HG02938 (cell line): Measurements from ENCODE around the gene FNDC1.

Experiments
- ATAC-seq: cut with Tn5 transposase; IDR thresholded peaks from one replicate; pipeline ENCODE4 v1.9.1; 2021; ENCODE audit warnings: mild to moderate bottlenecking, moderate library complexity; ENCODE audit not compliant: unreplicated experiment

FNDC1 gene

GRCh38 chr6:159156089-159156488, 13.1 kb upstream of the FNDC1 start:
- no peak for ATAC-seq

- ATAC-seq, result no peak
These were observed 11.8 kb upstream of the FNDC1 start for GRCh38 chr6:159157431-159157830.

GRCh38 chr6:159161839-159162238, 7.4 kb upstream of the FNDC1 start:
- ATAC-seq, result no peak

- no peak for ATAC-seq
These were observed 5.3 kb upstream of the FNDC1 start for GRCh38 chr6:159163901-159164370.

DNA sequence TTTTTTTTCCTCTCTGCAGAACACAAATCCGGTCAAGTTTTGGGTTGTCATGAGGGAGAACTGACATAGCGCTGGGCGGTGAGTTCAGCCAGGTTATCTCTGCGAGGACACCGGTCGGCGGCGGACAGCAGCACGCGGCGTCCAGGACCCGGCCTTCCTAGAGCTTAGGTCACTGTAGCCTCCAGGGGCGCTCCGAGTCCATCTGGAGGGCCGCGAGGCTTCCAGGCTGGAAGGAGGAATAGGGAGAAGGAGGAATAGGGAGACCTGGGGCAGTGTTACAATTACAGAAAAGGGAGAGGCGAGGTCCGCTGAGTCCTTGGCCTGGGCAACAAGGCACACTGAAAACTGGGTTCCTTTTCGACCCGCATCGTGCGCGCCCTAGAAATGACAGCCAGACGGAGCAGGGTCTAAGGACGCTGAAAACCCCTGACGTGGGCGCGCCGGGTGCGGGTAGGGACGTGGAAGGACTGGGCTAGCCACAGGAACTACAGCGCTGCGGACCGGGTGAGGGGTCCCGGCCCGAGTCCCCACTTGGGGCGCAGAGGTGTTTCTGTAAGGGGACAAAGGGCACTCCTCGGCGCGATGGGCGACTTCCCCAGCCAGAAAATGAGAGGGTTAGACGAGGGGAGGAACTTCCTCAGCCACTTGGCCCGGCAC, 536 bp upstream of the FNDC1 start:
- no peak for ATAC-seq

- no peak for ATAC-seq
These were observed 545 bp downstream of the FNDC1 start for GRCh38 chr6:159169557-159170332.

DNA sequence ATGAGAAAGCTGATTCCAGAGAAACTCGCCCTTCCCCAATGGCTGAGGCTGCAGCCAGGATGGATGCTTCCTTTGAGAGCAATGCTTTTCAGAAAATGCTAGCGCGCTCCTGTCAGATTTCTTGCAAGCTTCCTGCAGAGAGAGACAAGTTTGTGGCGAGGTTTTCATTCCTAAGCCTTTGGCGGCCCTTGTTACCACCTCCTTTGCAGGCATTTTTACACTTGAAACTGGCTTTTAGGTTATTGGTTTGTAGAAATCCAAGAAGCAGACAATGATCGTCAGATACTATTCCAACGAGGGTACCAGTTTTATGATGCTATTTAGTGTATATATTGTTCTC, 1.1 kb downstream of the FNDC1 start:
- ATAC-seq, result no peak

DNA sequence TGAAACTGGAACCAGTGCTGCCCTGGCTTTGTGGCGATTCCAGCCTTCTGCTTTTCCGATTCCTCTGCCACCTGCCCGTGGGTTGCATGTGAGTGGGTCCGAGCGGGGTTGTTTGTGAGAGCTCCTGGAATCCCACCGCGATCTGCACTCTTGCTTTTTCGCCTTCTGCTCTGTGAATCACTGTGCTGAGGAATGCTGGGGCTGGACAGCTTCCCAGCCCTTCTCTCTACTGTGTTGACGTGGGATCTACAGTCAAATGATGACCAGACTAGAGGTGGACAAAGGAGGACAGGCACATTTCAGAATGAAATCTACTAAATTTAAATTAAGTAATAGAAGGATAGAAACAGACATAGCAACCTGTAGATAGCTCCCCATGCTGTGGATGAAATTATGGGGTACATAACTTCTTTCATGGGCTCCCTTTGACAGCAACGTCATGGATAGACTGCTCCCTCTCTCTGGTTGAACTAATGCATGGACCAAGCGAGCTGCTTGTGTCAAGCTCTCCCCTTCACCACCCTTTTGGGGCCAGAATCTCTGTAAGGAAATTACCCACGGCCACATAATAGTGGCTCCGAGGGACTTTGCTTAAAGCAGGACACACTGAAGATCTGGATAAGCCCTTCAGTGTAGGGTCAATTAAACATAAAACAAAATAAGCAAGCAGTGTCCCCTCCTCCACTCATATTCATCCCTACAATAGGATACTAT, 2.0 kb downstream of the FNDC1 start:
- ATAC-seq, result no peak

GRCh38 chr6:159172091-159172491, 2.9 kb downstream of the FNDC1 start:
- no peak for ATAC-seq

DNA sequence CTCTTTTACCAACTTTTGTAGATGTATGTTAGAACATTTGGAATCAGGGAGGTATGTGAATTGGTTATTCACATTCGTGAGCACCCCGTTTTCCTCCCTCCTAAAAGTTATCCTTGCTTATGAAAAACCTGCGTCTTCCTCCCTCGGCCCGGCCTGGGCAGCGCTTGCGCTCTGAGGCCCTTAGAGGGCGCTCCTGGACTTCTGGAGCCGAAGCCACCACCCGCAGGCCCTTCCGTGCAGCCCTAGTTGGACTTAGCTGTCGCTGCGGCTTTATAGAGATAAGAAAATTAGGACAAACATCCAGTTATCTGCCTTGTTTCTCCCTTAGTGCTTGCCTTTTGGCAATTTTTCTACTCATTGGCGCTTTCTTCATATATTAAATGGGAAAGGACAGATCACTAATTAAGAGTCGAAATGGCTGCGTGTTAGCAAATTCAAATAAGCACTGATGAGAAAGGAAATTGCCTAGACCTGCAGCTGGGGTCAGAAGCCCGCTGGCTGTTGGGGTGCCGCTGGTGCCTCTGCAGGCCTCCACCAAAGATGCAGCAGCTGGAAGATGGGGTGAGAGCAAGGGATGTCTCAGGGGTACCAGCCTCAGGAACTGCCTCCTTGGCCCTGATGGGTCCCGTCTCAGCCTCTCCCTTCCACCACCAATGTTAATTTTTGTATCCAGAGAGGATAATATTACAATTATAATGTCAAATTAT, 5.2 kb downstream of the FNDC1 start:
- ATAC-seq, result peak; percentile 75

- no peak for ATAC-seq
These were observed 7.7 kb downstream of the FNDC1 start for GRCh38 chr6:159176913-159177312.

DNA sequence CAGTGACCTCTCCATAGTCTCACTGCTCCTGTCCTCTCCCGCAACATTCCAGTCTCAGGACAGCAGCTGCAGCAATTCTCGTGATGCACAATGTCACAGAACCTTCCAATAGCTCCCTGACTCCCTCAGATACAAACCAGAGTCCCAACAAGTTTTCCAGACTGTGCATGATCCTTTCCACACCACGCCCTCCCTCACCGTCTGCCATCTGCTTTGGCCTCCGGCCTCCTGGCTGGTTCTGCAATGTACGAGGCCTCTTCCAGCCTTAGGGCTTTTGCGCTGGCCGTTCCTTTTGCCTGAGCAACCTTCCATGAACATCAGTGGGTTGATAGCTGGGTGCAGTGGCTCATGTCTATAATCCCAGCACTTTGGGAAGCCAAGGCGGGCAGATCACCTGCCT, 9.6 kb downstream of the FNDC1 start:
- ATAC-seq, result no peak

DNA sequence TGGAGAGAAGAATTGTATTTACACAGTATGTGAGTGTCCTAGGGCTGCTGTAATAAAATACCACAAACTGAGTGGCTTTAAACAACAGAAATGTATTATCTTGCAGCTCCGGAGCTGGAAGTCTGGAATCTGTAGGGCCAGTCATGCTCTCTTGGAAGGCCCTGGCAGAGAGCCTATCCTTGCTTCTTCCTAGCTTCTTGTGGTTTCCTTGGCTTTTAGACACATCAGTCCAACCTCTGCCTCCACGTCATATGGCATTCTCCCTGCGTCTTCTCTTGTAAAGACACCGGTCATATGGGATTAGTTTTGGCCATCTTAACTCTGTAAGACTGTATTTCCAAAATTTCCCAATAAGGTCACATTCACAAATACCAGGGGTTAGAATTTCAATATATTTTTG, 10.8 kb downstream of the FNDC1 start:
- no peak for ATAC-seq

DNA sequence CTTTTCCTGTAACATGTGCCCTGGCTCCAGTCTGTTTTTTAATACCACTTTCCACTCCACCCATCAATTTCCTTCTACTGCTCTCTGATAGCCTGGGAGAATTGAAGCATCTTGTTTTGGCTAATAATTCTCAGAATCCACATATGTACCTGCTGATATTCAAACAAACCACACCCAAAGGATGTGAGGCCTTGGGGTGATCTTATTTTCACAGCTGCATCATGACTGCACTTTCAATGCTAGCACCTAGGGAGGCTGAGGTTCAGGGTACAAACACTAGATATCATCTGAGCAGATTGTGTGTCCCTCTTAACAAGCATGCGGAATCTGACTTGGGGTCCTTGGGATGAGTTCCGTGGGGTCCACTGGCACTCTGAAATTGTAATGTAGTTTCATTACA, 12.7 kb downstream of the FNDC1 start:
- no peak for ATAC-seq

- ATAC-seq, result no peak
These were observed 15.4 kb downstream of the FNDC1 start for GRCh38 chr6:159184559-159184958.

DNA sequence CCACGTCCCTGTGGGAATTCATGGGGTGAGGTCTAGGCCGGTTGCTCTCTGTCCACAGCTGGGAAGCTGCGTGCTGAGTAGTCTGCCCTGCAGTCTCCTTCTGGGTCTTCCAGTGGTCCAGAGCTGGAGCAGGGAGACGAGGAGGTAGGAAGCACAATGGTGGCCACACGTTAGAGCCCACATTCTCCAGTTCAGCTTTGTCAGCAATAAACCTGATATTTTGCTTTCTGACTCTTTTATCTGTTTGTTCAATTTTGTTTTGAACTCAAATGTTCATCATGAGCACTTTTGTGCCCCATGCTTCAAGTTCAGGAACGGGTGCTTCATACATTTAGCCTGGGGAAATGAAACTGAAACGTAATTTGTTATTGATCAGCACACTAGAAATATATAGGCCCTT, 21.3 kb downstream of the FNDC1 start:
- ATAC-seq, result no peak

DNA sequence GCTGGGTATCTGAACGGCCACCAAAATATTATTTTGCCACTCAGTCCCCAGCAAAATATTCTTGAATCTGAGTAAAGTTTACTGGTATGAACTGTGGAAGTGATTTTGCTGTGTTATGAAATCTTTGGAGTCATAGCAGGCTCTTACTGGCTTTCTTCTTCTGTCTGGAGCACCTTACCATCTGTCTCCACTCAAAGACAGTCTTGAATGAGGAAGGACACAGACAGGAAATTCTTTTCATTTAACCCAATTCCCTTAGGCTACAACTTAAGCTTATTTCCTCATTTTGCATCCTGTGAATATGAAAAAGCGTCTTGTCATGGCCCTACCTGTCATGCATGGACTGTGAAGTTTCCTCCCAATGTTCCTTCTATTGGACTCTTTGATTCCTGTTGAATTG, 24.7 kb downstream of the FNDC1 start:
- ATAC-seq, result no peak

DNA sequence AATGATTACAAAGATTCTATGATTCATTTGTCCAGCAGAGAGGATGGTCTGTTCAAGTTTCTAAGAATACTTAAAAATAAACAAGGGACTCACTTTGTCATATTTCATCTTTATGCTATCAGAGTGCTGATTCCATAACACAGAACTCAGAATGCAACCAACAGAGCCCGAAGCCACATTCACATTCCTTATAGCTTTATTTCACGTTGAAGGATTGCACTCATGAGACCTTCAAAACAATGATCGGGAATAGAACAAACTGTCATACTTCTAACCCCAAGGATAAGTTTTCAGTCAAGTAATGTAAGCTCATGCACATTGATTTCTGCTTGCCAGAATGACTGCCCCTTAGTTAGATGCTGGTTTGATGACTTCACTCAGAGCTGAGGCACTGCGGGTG, 25.2 kb downstream of the FNDC1 start:
- ATAC-seq, result no peak

DNA sequence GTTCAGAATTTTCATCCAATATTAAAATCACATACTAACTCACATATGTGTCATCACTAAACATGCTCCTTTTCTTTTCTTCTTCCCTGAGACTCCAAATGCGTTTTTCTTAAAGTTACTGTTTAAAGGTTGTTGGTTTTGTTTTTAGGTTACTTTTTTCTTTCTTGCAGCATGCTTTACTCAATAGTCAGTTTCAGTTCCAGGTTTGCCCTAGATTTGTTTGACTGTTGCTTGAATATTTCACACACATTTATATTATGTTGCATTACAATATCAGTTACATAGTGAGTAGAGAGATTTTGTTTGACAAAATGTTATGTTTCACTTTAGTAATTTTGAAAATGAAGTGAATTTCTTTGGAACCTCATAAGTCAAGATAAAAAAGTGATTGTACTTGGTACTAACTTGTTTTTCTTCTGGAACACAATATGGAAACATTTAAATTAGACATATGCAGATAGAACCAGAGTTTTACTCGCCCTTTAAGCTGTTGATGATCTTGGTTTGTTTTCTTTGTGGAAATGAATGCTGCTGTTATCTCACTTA, 27.3 kb downstream of the FNDC1 start:
- ATAC-seq, result no peak

DNA sequence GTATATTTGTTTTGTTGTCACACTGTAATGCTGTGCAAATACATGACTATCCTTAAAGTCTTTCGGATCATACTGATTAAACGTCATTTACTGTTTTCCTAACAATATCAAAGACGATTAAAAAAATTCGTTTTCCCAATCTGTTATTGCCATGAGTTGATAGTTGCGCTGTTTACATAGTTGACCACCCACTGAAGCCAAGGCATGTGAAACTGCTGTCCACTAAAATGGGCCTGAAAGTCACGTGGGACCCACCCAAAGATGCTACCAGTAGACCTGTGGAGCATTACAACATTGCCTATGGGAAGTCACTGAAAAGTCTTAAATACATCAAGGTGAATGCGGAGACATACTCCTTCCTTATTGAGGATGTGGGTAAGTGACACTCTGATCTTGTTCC, 28.1 kb downstream of the FNDC1 start:
- no peak for ATAC-seq

DNA sequence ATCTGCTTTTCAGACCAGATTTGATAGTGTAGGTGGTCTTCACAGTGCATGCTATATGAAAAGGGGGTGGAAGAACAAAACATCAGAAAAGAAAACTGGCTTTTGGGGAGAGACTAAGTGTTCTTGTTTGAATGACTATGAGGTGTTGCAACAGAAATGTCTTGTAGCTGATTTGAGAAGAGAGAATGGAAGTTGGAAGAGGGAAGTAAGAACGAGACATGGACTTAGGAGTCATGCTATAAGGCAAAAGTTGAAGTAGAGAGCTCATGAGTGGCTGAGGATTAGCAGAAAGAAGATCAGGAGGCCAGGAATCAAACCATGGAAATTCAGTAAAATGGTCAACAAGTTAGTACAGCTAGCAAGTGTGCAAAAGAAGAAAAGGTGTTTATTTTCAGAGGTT, 32.1 kb downstream of the FNDC1 start:
- ATAC-seq, result no peak
